Measurements from ENCODE around the gene HIGD2A.

- no peak for TF ChIP-seq CREB1 (CRISPR knock-in tag; IDR thresholded peaks at IDR 0.05)
- no peak for TF ChIP-seq HMGXB4 (CRISPR knock-in tag; IDR thresholded peaks at IDR 0.05)
- no peak for TF ChIP-seq USF2 (CRISPR knock-in tag; IDR thresholded peaks at IDR 0.05)
- TF ChIP-seq MAX (CRISPR knock-in tag; IDR thresholded peaks at IDR 0.05), result no peak
- no peak for TF ChIP-seq E2F5 (CRISPR knock-in tag; IDR thresholded peaks at IDR 0.05)
- no peak for TF ChIP-seq ZSCAN18 (CRISPR knock-in tag; IDR thresholded peaks at IDR 0.05)
- no peak for TF ChIP-seq MLX (CRISPR knock-in tag; IDR thresholded peaks at IDR 0.05)
- no peak for TF ChIP-seq CTCF (IDR thresholded peaks at IDR 0.05)
- TF ChIP-seq PRDM15 (CRISPR knock-in tag; IDR thresholded peaks at IDR 0.05), result no peak
- no peak for TF ChIP-seq SP1 (CRISPR knock-in tag; conservative IDR thresholded peaks at IDR 0.05)
- TF ChIP-seq MYBL2 (CRISPR knock-in tag; IDR thresholded peaks at IDR 0.05), result no peak
- TF ChIP-seq USF1 (CRISPR knock-in tag; IDR thresholded peaks at IDR 0.05), result no peak
- no peak for TF ChIP-seq ETV6 (CRISPR knock-in tag; IDR thresholded peaks at IDR 0.05)
- no peak for TF ChIP-seq JUN (CRISPR knock-in tag; IDR thresholded peaks at IDR 0.05)
These were observed 18.4 kb upstream of the HIGD2A start for GRCh38 chr5:176369934-176370711.

Measured in WTC11 (cell line).